Epithelial cell of prostate (primary cell): ENCODE measurements around the gene SKA2.
"Not testable (repeated sequence)": the region's sequence is repeated elsewhere in the genome, so short reads cannot be mapped to it uniquely, and the experiment has no call there.

Source experiments
- DNase-seq: peaks from one replicate; pipeline ENCODE4 v3.0.0-alpha.2; 2011; ENCODE audit warnings: low read depth, low spot score
- H3K27ac ChIP-seq: fragments of 450-650 bp; 2 replicates; pipeline ENCODE4 v1.5.1; 2017; ENCODE audit warnings: mild to moderate bottlenecking

The SKA2 gene

GRCh38 chr17:59106463-59107305 lies 48.3 kb downstream of the SKA2 start, which contains the start of gene TRIM37:
TSS of gene TRIM37 (minus strand) at chr17:59106880. CDS start at chr17:59106461, 419 bp downstream.
- DNase-seq = peak; percentile 92
- H3K27ac ChIP-seq = peak within 1 kb of the TSS; percentile 84

- DNase-seq = peak; percentile 10
- peak overlapping the region; percentile 84 for H3K27ac ChIP-seq
Measured at GRCh38 chr17:59105852-59106462, 49.0 kb downstream of the SKA2 start.

GRCh38 chr17:59101178-59101577 lies 53.8 kb downstream of the SKA2 start:
- DNase-seq = no peak
- no peak overlapping the region for H3K27ac ChIP-seq

GRCh38 chr17:59097876-59098275 lies 57.1 kb downstream of the SKA2 start:
- H3K27ac ChIP-seq = no peak overlapping the region
- DNase-seq = no peak

GRCh38 chr17:59094861-59095530 lies 60.0 kb downstream of the SKA2 start:
- peak overlapping the region; percentile 65 for H3K27ac ChIP-seq
- no peak for DNase-seq

- DNase-seq = peak; percentile 41
- peak overlapping the region; percentile 65 for H3K27ac ChIP-seq
Measured at GRCh38 chr17:59093702-59094231, 61.2 kb downstream of the SKA2 start.

- no peak for DNase-seq
- peak overlapping the region; percentile 65 for H3K27ac ChIP-seq
Measured at GRCh38 chr17:59093145-59093701, 61.8 kb downstream of the SKA2 start.

- DNase-seq, H3K27ac ChIP-seq: not testable (repeated sequence)
Measured at GRCh38 chr17:59090593-59090992, 64.4 kb downstream of the SKA2 start.

- no peak overlapping the region for H3K27ac ChIP-seq
- no peak for DNase-seq
Measured at GRCh38 chr17:59084154-59084553, 70.8 kb downstream of the SKA2 start.

- peak; percentile 10 for DNase-seq
- H3K27ac ChIP-seq = peak overlapping the region; percentile 29
Measured at GRCh38 chr17:59074494-59074893, 80.5 kb downstream of the SKA2 start.

- peak overlapping the region; percentile 29 for H3K27ac ChIP-seq
- DNase-seq = no peak
Measured at GRCh38 chr17:59073972-59074371, 81.0 kb downstream of the SKA2 start.

GRCh38 chr17:59069856-59070255 lies 85.1 kb downstream of the SKA2 start:
- no peak for DNase-seq
- H3K27ac ChIP-seq = no peak overlapping the region

GRCh38 chr17:59067756-59068155 lies 87.2 kb downstream of the SKA2 start:
- no peak overlapping the region for H3K27ac ChIP-seq
- DNase-seq = no peak

GRCh38 chr17:59067340-59067739 lies 87.6 kb downstream of the SKA2 start:
- no peak for DNase-seq

GRCh38 chr17:59062509-59062908 lies 92.5 kb downstream of the SKA2 start:
- H3K27ac ChIP-seq = no peak overlapping the region
- no peak for DNase-seq

More at GRCh38 chr17:59067340-59067739, 87.6 kb downstream of the SKA2 start:
- no peak overlapping the region for H3K27ac ChIP-seq
